NCI-H748 (cell line): Measurements from ENCODE around the gene SMURF1.
"Not testable (repeated sequence)": the region's sequence is repeated elsewhere in the genome, so short reads cannot be mapped to it uniquely, and the experiment has no call there.

Experiments used
- DNase-seq: peaks from one replicate; lab custom pipeline; 2025; ENCODE audit not compliant: unreplicated experiment; lab: John Stamatoyannopoulos, UW

SMURF1 gene

GRCh38 chr7:99121496-99122021, 22.3 kb downstream of the SMURF1 start:
- no peak for DNase-seq

- DNase-seq: no peak
Observed at GRCh38 chr7:99120916-99121315, 23.0 kb downstream of the SMURF1 start.

- DNase-seq: no peak
Observed at GRCh38 chr7:99120501-99120900, 23.4 kb downstream of the SMURF1 start.

GRCh38 chr7:99118077-99118476, 25.8 kb downstream of the SMURF1 start:
- no peak for DNase-seq

GRCh38 chr7:99116144-99116543, 27.8 kb downstream of the SMURF1 start:
- no peak for DNase-seq

- DNase-seq: no peak
Observed at GRCh38 chr7:99115379-99115778, 28.5 kb downstream of the SMURF1 start.

- DNase-seq: no peak
Observed at GRCh38 chr7:99112979-99113378, 30.9 kb downstream of the SMURF1 start.

GRCh38 chr7:99112097-99112496, 31.8 kb downstream of the SMURF1 start:
- no peak for DNase-seq

GRCh38 chr7:99111591-99111990, 32.3 kb downstream of the SMURF1 start:
- no peak for DNase-seq

- DNase-seq: no peak
Observed at GRCh38 chr7:99109108-99110051, 34.5 kb downstream of the SMURF1 start.

GRCh38 chr7:99108613-99109012, 35.3 kb downstream of the SMURF1 start:
- no peak for DNase-seq

- DNase-seq: no peak
Observed at GRCh38 chr7:99106821-99107241, 37.1 kb downstream of the SMURF1 start.

GRCh38 chr7:99106411-99106810, 37.5 kb downstream of the SMURF1 start:
- DNase-seq: no peak

GRCh38 chr7:99105756-99106155, 38.2 kb downstream of the SMURF1 start:
- no peak for DNase-seq

- DNase-seq: no peak
Observed at GRCh38 chr7:99104631-99105030, 39.3 kb downstream of the SMURF1 start.

GRCh38 chr7:99103836-99104235, 40.1 kb downstream of the SMURF1 start:
- not testable (repeated sequence) for DNase-seq

- no peak for DNase-seq
Observed at GRCh38 chr7:99102809-99103690, 40.9 kb downstream of the SMURF1 start.

- no peak for DNase-seq
Observed at GRCh38 chr7:99102361-99102760, 41.5 kb downstream of the SMURF1 start.

- DNase-seq: not testable (repeated sequence)
Observed at GRCh38 chr7:99101516-99101915, 42.4 kb downstream of the SMURF1 start.

- no peak for DNase-seq
Observed at GRCh38 chr7:99099499-99100077, 44.3 kb downstream of the SMURF1 start.

GRCh38 chr7:99098824-99099498, 44.9 kb downstream of the SMURF1 start:
- DNase-seq: no peak
